Stimulated activated effector memory CD8-positive, alpha-beta T cell treated with anti-CD3 and anti-CD28 coated beads, Interleukin-12 subunit alpha, Interleukin-12 subunit beta, amount 100 ng/mL, for 72 hours (primary cell): ENCODE results near the gene SET.

ENCODE experiments used
- ATAC-seq: fragments of 150-1000 bp; cut with Tn5 transposase; 2 replicates; pipeline ENCODE4 v1.10.0; 2021
- DNase-seq, 2 donors: peaks; one replicate each; pipeline ENCODE4 v3.0.0; 2021 to 2022; ENCODE audit warnings: low spot score in 2 of 2
- H3K27ac Mint-ChIP-seq: one replicate; pipeline ENCODE4 v1.8.0; 2022; ENCODE audit warnings: mild to moderate bottlenecking, mixed read lengths
- H3K36me3 Mint-ChIP-seq: one replicate; pipeline ENCODE4 v1.8.0; 2022; ENCODE audit warnings: mild to moderate bottlenecking, mixed read lengths
- H3K4me1 Mint-ChIP-seq: one replicate; pipeline ENCODE4 v1.8.0; 2022; ENCODE audit warnings: mixed read lengths
- H3K4me3 Mint-ChIP-seq: one replicate; pipeline ENCODE4 v1.8.0; 2022; ENCODE audit warnings: mild to moderate bottlenecking, mixed read lengths
- H3K9me3 Mint-ChIP-seq: one replicate; pipeline ENCODE4 v1.8.0; 2022; ENCODE audit warnings: mixed read lengths

Gene SET

DNA sequence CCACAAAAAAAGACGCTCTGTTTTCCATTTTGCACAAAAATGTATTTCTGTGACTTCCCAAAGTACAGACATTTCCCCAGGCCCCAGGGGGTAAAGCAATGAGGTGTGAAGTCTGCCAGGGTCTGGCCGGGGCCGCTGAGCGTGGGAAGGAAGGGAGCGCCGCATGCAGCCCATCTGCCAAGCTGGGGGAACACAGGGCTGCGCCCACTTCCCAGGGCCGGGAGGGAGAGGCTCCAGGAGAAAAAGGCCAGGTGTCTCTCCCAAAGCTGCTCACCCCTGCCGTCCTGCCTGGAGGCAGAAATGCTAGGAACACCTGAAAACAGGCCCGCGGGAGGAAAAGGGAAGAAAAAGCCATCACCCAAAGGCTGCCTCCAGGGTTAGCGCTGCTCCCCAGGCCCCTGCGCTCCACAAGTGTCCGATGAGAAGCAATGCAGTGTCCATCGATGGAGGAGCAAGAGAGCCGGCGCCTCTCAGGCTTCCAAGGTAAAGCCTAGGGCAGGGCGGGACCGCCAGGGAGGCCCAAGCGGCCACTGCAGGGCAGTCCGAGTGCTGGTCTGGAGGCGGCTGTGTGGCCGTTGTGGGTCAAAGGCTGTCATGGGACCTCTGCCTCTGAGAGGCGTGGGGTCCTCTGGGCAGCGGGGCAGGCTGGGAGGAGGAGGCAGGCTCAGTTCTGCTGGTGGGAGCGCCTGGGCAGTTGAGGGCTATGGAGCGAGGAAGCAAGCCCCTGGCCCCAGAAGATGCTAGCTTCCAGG, 40.9 kb downstream of the SET start:
- Mint-ChIP-seq H3K9me3 (no peaks in the 10 kb centered on the region), H3K27ac (peak overlapping the region; percentile 37), H3K4me1 (peaks cover 10% of the 10 kb centered on the region), H3K4me3 (no peak overlapping the region), H3K36me3 (peaks cover 29% of the 10 kb centered on the region)
- no peak for DNase-seq
- ATAC-seq, result no peak

DNA sequence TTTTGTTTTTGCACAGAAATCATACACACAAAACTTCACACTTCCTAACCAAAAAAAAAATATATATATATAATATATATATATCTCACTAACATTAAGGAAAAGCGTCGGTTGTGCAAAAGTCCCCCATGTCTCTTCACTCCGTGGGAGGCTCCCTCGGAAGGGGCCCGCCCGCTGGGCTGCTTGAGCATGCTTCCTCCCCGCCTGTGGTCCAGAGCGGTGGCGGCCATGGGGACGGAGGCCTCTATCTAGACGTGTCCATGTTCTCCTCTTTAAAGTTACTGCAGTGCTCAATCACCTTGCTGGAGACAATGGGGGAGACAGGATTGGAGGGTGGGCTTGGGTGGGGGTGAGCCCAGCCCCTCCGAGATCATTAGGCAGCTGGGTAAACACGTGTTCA, 42.1 kb downstream of the SET start:
- DNase-seq (no peak), ATAC-seq (no peak)
- H3K9me3 Mint-ChIP-seq, result no peaks in the 10 kb centered on the region
- H3K4me3 Mint-ChIP-seq, result no peak overlapping the region
- peaks cover 8% of the 10 kb centered on the region for H3K4me1 Mint-ChIP-seq
- peaks cover 36% of the 10 kb centered on the region for H3K36me3 Mint-ChIP-seq
- H3K27ac Mint-ChIP-seq, result no peak overlapping the region

DNA sequence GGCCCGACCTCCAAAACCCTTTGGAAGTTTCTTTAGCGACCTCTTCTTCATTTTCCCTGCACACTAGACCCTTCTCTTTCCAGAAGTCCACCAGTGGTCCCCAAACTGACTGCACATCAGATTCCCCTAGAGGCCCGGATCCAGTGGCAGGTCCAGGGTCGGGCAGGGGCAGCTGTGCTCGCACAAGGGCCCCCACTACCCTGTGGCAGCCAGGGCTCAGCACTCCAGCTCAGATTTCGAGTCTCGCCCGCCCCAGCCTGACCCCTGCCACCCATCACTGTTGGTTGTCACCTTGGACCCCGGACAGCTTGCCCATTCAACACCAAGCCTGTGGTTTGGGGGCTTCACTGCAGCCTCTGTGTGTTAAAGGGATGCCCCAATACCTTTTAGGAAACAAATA, 42.7 kb downstream of the SET start:
- ATAC-seq (no peak), DNase-seq (no peak)
- H3K9me3 Mint-ChIP-seq, result no peaks in the 10 kb centered on the region
- no peak overlapping the region for H3K27ac Mint-ChIP-seq
- peaks cover 36% of the 10 kb centered on the region for H3K36me3 Mint-ChIP-seq
- H3K4me1 Mint-ChIP-seq, result peaks cover 7% of the 10 kb centered on the region
- no peak overlapping the region for H3K4me3 Mint-ChIP-seq

DNA sequence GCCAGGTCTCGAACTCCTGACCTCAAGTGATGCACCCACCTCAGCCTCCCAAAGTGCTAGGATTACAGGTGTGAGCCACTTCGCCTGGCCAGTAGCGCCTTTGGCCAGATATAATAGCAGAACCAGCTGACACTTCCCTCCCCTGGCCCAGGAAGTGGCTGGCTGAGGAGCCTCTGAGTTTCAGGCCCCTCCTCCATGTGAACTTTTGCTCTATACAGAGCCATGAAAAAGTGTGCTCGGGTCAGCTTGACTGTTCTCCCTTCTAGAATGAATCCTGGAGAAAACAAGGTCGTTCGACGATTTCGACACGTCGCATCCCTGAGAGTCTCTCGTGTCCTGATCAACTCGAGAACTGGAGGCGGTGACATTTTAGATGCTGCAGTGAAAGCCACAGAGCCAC, 43.6 kb downstream of the SET start:
- H3K4me1 Mint-ChIP-seq, result peaks cover 7% of the 10 kb centered on the region
- ATAC-seq (no peak), DNase-seq (no peak)
- no peaks in the 10 kb centered on the region for H3K9me3 Mint-ChIP-seq
- no peak overlapping the region for H3K27ac Mint-ChIP-seq
- no peak overlapping the region for H3K4me3 Mint-ChIP-seq
- peaks cover 44% of the 10 kb centered on the region for H3K36me3 Mint-ChIP-seq

DNA sequence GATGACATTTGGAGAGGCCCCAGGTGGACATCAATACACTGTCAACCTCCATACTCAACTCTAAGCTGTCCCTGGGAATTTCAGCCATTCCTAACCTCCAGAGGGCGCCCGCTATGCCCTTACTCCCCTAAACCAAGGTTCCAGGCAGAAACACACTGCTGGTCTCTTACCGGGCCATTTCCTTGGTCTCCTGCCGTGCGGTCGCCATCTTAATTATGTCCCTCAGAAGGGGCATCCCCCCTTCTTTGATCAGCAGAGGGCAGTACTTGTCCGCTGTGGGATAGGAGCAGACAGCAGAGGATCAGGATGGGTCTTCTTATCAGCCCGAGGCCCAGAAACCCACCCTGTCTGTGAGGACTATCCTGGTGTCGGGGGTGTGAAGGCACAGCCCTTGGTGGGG, 44.2 kb downstream of the SET start:
- no peaks in the 10 kb centered on the region for H3K9me3 Mint-ChIP-seq
- DNase-seq (no peak), ATAC-seq (no peak)
- no peak overlapping the region for H3K27ac Mint-ChIP-seq
- H3K36me3 Mint-ChIP-seq, result peaks cover 50% of the 10 kb centered on the region
- H3K4me3 Mint-ChIP-seq, result no peak overlapping the region
- H3K4me1 Mint-ChIP-seq, result peaks cover 7% of the 10 kb centered on the region

DNA sequence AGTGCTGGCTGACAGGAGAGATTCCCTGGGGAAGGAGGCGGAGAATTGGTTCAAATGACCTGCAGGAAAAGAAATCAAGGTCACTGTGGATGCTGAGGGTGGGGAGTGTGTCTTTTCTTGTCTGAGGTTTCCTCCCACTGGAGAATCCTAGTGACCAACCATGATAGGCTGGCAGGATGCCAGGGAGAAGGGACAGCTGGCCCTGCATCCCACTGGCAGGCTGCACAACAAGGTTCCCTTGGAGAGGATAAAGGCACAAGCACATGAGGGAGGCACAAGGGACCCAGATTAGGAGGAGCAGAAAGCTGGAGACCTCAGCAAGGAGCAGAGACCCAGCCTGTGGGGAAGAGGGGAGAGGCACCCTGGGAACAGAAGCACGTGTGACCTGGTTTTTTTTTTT, 46.4 kb downstream of the SET start:
- H3K27ac Mint-ChIP-seq, result peak overlapping the region; percentile 18
- ATAC-seq (no peak), DNase-seq (no peak)
- no peak overlapping the region for H3K4me3 Mint-ChIP-seq
- H3K36me3 Mint-ChIP-seq, result peaks cover 69% of the 10 kb centered on the region
- H3K9me3 Mint-ChIP-seq, result no peaks in the 10 kb centered on the region
- peaks cover 7% of the 10 kb centered on the region for H3K4me1 Mint-ChIP-seq

DNA sequence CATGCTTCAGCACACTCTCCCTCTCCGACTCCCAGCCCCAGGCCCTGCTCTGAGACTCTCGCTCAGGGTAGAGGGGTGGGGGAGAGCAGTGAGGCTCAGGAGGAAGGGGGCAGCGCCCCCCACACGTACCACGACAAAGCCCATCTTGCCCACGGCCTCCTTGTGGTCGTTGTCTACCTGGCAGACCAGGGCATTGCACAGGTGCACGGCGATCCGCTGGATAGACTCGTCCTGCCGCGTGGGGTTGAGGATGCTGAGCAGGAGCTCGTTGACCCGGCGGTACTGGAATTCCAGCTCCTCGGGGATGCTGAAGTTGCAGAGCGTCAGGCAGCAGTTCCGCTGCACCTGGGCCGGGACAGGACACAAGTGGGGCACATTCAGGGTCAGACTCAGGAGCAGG, 53.4 kb downstream of the SET start:
- H3K4me1 Mint-ChIP-seq, result no peaks in the 10 kb centered on the region
- DNase-seq, result no peak
- no peaks in the 10 kb centered on the region for H3K9me3 Mint-ChIP-seq
- no peak overlapping the region for H3K27ac Mint-ChIP-seq
- peaks cover 38% of the 10 kb centered on the region for H3K36me3 Mint-ChIP-seq
- ATAC-seq, result no peak
- no peak overlapping the region for H3K4me3 Mint-ChIP-seq

DNA sequence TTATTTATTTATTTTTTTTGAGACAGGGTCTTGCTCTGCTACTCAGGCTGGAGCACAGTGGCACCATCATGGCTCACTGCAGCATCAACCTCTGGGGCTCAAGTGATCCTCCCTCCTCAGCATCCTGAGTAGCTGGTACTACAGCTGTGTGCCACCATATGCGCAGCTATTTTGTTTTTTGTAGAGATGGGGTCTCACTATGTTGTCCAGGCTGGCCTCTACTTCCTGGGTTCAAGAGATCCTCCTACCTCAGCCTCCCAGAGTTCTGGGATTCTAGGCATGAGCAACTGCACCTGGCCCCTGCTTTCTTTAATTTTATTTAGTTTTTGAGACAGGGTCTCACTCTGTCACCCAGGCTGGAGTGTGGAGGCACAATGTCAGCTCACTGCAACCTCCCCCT, 54.4 kb downstream of the SET start:
- H3K36me3 Mint-ChIP-seq, result peaks cover 34% of the 10 kb centered on the region
- ATAC-seq, result no peak
- no peaks in the 10 kb centered on the region for H3K9me3 Mint-ChIP-seq
- DNase-seq, result no peak
- no peak overlapping the region for H3K27ac Mint-ChIP-seq
- no peaks in the 10 kb centered on the region for H3K4me1 Mint-ChIP-seq
- no peak overlapping the region for H3K4me3 Mint-ChIP-seq
